OCI-LY1 (cell line): ENCODE measurements around the gene TNFRSF11A.

Experiments
- H2AFZ ChIP-seq: fragments of 200-600 bp; sonication (generic), shearing (Covaris generic); 2 replicates; pipeline ENCODE4 v1.6.0; 2014; ENCODE audit warnings: antibody characterized with exemption, mild to moderate bottlenecking, low read length
- H3F3A ChIP-seq: fragments of 200-600 bp; sonication (generic), shearing (Covaris generic); 2 replicates; pipeline ENCODE4 v1.6.0; 2014; ENCODE audit warnings: mild to moderate bottlenecking, antibody characterized with exemption, low read length, moderate library complexity; ENCODE audit not compliant: insufficient read depth
- H3K27ac ChIP-seq: fragments of 200-600 bp; sonication (generic); 2 replicates; pipeline ENCODE4 v1.5.1; 2014; ENCODE audit warnings: low read length, mixed run types, mild to moderate bottlenecking, low read depth; ENCODE audit not compliant: poor library complexity, severe bottlenecking
- H3K27me3 ChIP-seq: fragments of 200-600 bp; sonication (generic); 2 replicates; pipeline ENCODE4 v1.6.0; 2014; ENCODE audit warnings: antibody characterized with exemption, mild to moderate bottlenecking, low read length, moderate library complexity; ENCODE audit not compliant: insufficient read depth
- H3K36me3 ChIP-seq: fragments of 200-600 bp; sonication (generic); 2 replicates; pipeline ENCODE4 v1.6.1; 2014; ENCODE audit warnings: mild to moderate bottlenecking, antibody characterized with exemption, low read length, moderate library complexity, mixed read lengths; ENCODE audit not compliant: insufficient read depth
- H3K4me1 ChIP-seq: fragments of 200-600 bp; sonication (generic); 2 replicates; pipeline ENCODE4 v1.5.1; 2014; ENCODE audit warnings: mild to moderate bottlenecking, low read length, moderate library complexity; ENCODE audit not compliant: insufficient read depth, severe bottlenecking
- H3K4me2 ChIP-seq: fragments of 200-600 bp; sonication (generic), shearing (Covaris generic); 2 replicates; pipeline ENCODE4 v1.6.1; 2014; ENCODE audit warnings: low read length
- H3K4me3 ChIP-seq: fragments of 200-600 bp; sonication (generic); 2 replicates; pipeline ENCODE4 v1.5.1; 2014; ENCODE audit warnings: low read length, low read depth, mild to moderate bottlenecking, mixed read lengths; ENCODE audit not compliant: poor library complexity, severe bottlenecking
- H3K79me2 ChIP-seq: fragments of 200-600 bp; shearing (Covaris generic); 2 replicates; pipeline ENCODE4 v1.6.1; 2016; ENCODE audit warnings: mixed run types, low read length, mixed read lengths; ENCODE audit not compliant: insufficient read depth
- H3K9ac ChIP-seq: fragments of 200-600 bp; sonication (generic), shearing (Covaris generic); 2 replicates; pipeline ENCODE4 v1.6.1; 2014; ENCODE audit warnings: mild to moderate bottlenecking, low read length, mixed read lengths
- H3K9me2 ChIP-seq: fragments of 200-600 bp; sonication (generic), shearing (Covaris generic); 2 replicates; pipeline ENCODE4 v1.6.1; 2014; ENCODE audit warnings: low read depth, mild to moderate bottlenecking, low read length, mixed read lengths
- H3K9me3 ChIP-seq: fragments of 200-600 bp; shearing (Covaris generic); 2 replicates; pipeline ENCODE4 v1.6.1; 2014; ENCODE audit warnings: low read length, mixed read lengths
- H4K20me1 ChIP-seq: fragments of 200-600 bp; sonication (generic), shearing (Covaris generic); 2 replicates; pipeline ENCODE4 v1.6.0; 2016; ENCODE audit warnings: mild to moderate bottlenecking, low read length; ENCODE audit not compliant: insufficient read depth
- CTCF ChIP-seq: fragments of 200-600 bp; sonication (generic), shearing (Covaris generic); IDR thresholded peaks from 2 replicates; pipeline ENCODE4 v1.5.1; 2017; ENCODE audit warnings: mild to moderate bottlenecking, antibody characterized with exemption, low read length, moderate library complexity, mixed read lengths
- EZH2 ChIP-seq: fragments of 200-600 bp; sonication (generic), shearing (Covaris generic); IDR thresholded peaks from 2 replicates; pipeline ENCODE4 v1.8.0; 2017; ENCODE audit warnings: borderline replicate concordance, mixed run types, mild to moderate bottlenecking, antibody characterized with exemption, low read length, moderate library complexity, mixed read lengths

Gene TNFRSF11A

GRCh38 chr18:62403120-62403519 is 78.0 kb downstream of the TNFRSF11A start:
- H3K4me3 ChIP-seq, result no peak overlapping the region
- H3K9ac ChIP-seq, result no peak overlapping the region
- H3K27ac ChIP-seq, result no peak overlapping the region
- TF ChIP-seq EZH2, result no peak
- TF ChIP-seq CTCF, result no peak
- H3K4me2 ChIP-seq, result no peak overlapping the region
- H3F3A ChIP-seq, result no peaks in the 10 kb centered on the region
- no peaks in the 10 kb centered on the region for H4K20me1 ChIP-seq
- H3K27me3 ChIP-seq, result no peaks in the 10 kb centered on the region; the same call in 1 of the 2 replicates
- H2AFZ ChIP-seq, result no peak overlapping the region
- H3K36me3 ChIP-seq, result no peaks in the 10 kb centered on the region
- H3K4me1 ChIP-seq, result no peaks in the 10 kb centered on the region
- no peaks in the 10 kb centered on the region for H3K9me3 ChIP-seq
- H3K9me2 ChIP-seq, result no peaks in the 10 kb centered on the region
- H3K79me2 ChIP-seq, result no peaks in the 10 kb centered on the region

GRCh38 chr18:62404881-62405280 is 79.8 kb downstream of the TNFRSF11A start:
- no peak overlapping the region for H3K4me3 ChIP-seq
- TF ChIP-seq CTCF (no peak), EZH2 (no peak)
- H3K4me1 ChIP-seq, result no peaks in the 10 kb centered on the region
- H3K9me2 ChIP-seq, result no peaks in the 10 kb centered on the region
- H3K36me3 ChIP-seq, result no peaks in the 10 kb centered on the region
- no peak overlapping the region for H3K27ac ChIP-seq
- no peaks in the 10 kb centered on the region; the same call in 1 of the 2 replicates for H3K27me3 ChIP-seq
- H2AFZ ChIP-seq, result no peak overlapping the region
- H4K20me1 ChIP-seq, result no peaks in the 10 kb centered on the region
- no peak overlapping the region for H3K4me2 ChIP-seq
- H3F3A ChIP-seq, result no peaks in the 10 kb centered on the region
- H3K9me3 ChIP-seq, result no peaks in the 10 kb centered on the region
- no peak overlapping the region for H3K9ac ChIP-seq
- H3K79me2 ChIP-seq, result no peaks in the 10 kb centered on the region

- no peak overlapping the region for H3K9ac ChIP-seq
- H3K4me1 ChIP-seq, result no peaks in the 10 kb centered on the region
- H3F3A ChIP-seq, result no peaks in the 10 kb centered on the region
- no peaks in the 10 kb centered on the region for H3K79me2 ChIP-seq
- no peaks in the 10 kb centered on the region; the same call in 1 of the 2 replicates for H3K27me3 ChIP-seq
- no peak overlapping the region for H3K4me2 ChIP-seq
- H4K20me1 ChIP-seq, result no peaks in the 10 kb centered on the region
- H3K9me3 ChIP-seq, result peaks cover 3% of the 10 kb centered on the region
- H3K27ac ChIP-seq, result no peak overlapping the region
- H3K36me3 ChIP-seq, result no peaks in the 10 kb centered on the region
- H3K9me2 ChIP-seq, result no peaks in the 10 kb centered on the region
- no peak overlapping the region for H2AFZ ChIP-seq
- TF ChIP-seq CTCF, result no peak
- TF ChIP-seq EZH2, result no peak
- H3K4me3 ChIP-seq, result no peak overlapping the region
These were observed 82.5 kb downstream of the TNFRSF11A start for GRCh38 chr18:62407660-62408059.
